ENCODE results near the gene DIP2C.
"Not testable (repeated sequence)": the region's sequence is repeated elsewhere in the genome, so short reads cannot be mapped to it uniquely, and the experiment has no call there.

DIP2C gene

GRCh38 chr10:595473-595872 lies 94.0 kb downstream of the DIP2C start:
- no peak for DNase-seq (ENCODE audit: low read depth)

GRCh38 chr10:594584-595270 lies 94.7 kb downstream of the DIP2C start:
- no peak for DNase-seq (ENCODE audit: low read depth)

DNA sequence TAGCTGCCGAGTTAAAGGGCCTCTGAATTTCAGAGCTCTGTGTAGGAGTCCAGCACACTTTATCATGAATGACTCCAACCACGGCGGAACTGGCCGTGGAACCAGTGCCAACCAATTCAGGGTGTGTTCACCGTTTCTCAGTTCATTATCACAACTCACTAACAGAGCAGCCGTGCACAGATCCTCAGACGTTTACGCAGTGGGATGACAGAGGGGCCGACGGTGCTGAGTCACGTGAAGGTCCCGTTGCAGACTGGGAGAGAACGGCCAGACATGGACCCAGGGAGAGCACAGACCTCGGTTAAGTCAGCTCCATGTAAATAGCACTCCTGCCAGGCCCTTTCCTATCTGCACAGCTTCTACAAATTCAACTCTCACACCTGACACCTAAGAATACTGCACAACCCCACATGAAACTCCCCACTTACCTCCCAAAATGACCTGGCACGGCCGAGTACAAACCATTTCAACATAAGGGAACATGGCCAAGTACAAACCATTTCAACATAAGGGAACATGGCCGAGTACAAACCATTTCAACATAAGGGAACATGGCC lies 95.5 kb downstream of the DIP2C start:
- DNase-seq (ENCODE audit: low read depth), result no peak

DNA sequence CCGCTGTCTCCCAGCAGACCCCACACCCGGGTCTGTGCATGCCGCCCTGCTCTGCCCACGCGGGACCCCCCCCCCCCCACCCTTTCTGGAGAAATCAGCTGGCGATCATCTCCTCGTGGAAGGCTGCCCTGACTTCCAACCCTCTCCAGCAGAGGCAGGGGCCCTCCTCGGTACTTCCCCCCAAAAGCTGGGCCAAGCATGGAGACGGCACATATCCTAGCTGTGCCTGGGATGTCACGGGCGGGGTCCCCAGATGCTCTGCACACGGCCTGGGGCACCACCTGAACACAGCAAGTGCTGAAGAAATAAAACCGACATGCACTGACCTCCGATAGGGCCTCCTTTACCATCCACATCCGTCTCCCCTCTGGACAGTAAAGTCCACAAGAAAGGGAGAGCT lies 96.0 kb downstream of the DIP2C start:
- no peak for DNase-seq (ENCODE audit: low read depth)

GRCh38 chr10:593016-593415 lies 96.5 kb downstream of the DIP2C start:
- DNase-seq (ENCODE audit: low read depth), result no peak

- DNase-seq (ENCODE audit: low read depth), result no peak
Measured at GRCh38 chr10:591646-592045, 97.8 kb downstream of the DIP2C start.

GRCh38 chr10:590721-591120 lies 98.7 kb downstream of the DIP2C start:
- DNase-seq (ENCODE audit: low read depth), result no peak

DNA sequence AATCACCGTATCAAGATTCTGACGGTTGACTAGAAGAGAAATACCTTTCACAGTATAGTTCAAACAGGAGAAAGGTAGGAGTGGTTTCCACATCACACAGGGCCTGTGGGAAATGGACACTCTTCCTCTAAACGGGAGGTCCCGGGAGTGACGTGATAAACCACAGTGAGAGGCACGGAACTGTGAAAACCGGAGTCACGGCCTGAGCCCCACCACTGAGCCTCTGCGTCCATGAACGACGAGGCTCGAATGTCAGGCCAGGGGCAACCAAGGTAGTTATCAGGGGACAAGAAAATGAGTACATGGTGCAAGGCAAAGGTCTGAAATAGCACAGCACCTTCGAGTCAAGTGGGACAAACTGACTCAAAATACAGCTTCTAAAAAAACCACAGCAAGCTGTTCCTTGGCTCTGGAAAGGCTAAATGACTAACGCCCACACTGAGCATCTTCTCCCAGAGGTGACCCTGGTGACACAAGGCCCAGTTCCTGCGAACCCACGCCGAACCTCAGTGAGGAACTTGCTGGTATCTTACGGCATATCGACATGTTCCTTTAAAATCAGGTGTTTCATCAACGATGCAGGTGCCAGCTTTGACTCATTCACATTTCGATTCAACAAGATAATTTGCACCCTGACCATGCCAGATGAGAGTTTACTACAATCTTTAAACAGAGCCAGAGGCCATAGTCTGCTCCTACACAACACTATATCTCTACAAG lies 99.3 kb downstream of the DIP2C start:
- no peak for DNase-seq (ENCODE audit: low read depth)

GRCh38 chr10:588246-589165 lies 101.0 kb downstream of the DIP2C start:
- DNase-seq (ENCODE audit: low read depth), result no peak

DNA sequence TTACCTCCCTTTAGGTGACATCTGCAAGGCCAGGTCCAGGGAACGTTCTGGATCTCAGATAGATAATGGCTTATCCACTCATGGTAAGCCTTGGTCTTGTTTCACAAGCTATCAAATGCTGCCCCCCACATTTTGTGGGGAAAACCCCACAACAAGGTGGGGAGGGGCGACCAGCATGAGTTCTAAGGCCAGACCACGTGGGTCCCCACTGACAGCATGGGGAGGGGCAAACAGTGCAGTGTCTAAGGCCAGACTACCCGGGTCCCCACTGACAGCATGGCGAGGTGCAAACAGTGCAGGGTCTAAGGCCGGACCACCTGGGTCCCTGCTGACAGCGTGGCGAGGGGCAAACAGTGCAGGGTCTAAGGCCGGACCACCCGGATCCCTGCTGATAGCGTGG lies 102.8 kb downstream of the DIP2C start:
- DNase-seq (ENCODE audit: low read depth), result no peak

GRCh38 chr10:586151-586550 lies 103.3 kb downstream of the DIP2C start:
- DNase-seq (ENCODE audit: low read depth), result no peak

DNA sequence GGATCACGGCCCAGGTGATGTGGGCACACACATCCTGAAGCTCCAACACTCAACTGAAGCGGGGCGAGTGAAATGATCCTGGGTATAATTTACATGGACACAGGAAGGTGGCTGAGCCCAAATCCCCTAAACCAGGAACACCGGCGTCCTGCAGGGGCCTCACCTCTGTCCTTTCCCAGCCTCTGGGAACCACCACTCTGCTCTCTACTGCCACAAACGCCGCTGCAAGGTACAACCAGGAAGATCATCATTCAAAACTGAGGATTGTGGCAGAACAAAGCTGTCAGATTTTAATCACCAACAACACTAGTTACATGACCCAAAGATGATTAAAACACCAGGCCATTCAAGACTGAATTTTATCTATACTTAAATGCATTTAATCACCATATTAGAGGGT lies 104.0 kb downstream of the DIP2C start:
- DNase-seq (ENCODE audit: low read depth), result no peak

DNA sequence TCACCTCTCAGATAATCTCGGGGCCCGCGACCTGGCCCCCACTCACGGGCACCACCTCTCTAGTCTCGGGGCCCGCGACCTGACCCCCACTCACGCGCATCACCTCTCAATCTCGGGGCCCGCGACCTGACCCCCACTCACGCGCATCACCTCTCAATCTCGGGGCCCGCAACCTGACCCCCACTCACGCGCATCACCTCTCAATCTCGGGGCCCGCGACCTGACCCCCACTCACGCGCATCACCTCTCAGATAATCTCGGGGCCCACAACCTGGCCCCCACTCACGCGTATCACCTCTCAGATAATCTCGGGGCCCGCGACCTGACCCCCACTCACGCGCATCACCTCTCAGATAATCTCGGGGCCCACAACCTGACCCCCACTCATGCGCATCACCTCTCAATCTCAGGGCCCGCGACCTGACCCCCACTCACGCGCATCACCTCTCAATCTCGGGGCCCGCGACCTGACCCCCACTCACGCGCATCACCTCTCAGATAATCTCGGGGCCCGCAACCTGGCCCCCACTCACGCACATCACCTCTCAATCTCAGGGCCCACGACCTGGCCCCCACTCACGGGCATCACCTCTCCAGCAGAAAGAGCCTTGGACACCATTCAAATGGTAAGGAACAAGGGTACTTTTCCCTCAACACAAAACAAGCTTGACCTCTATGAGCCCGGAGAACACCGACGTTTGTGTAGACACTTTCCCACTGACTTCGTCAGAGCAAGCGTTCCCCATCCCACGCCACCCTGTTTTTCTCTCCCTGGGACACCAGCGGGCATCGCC lies 104.8 kb downstream of the DIP2C start:
- DNase-seq (ENCODE audit: low read depth), result not testable (repeated sequence)

- no peak for DNase-seq (ENCODE audit: low read depth)
Measured at GRCh38 chr10:583433-583832, 106.0 kb downstream of the DIP2C start.

- DNase-seq (ENCODE audit: low read depth), result no peak
Measured at GRCh38 chr10:581776-582330, 107.6 kb downstream of the DIP2C start.

DNA sequence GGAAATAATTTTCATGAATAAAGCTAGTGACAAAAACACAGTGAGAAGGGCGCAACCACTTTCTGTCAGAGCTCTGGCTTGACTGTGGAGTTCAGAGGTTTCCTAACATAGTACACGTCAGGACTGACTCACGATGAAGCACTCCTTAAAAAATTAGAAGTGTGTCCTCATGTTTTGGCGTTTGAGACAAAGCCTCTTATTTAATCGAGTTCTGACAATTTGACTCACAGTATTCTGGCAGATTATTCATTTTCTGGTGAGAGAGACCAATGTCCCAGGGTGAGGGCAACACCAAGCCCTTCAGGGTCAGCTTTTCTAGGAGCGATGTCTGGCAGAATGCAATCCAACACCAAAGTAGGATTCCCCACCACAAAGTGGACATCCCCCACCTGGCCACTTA lies 108.7 kb downstream of the DIP2C start:
- no peak for DNase-seq (ENCODE audit: low read depth)

DNA sequence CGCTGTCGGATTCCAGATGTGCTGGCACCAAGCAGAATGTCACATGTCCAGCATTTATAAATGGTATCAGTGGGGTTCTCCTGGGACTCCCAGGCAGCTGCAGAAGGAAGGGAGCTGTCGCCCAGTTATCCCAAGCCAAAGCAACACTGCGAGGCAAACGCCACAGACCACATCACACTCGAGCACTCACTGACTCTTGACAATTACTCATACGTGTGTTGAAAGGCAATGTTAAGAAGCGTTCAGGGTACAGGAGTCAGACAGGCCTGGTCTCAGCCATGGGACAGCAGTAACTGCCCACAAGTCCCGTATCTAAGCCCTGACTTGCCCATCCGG lies 113.4 kb downstream of the DIP2C start:
- no peak for DNase-seq (ENCODE audit: low read depth)

DNA sequence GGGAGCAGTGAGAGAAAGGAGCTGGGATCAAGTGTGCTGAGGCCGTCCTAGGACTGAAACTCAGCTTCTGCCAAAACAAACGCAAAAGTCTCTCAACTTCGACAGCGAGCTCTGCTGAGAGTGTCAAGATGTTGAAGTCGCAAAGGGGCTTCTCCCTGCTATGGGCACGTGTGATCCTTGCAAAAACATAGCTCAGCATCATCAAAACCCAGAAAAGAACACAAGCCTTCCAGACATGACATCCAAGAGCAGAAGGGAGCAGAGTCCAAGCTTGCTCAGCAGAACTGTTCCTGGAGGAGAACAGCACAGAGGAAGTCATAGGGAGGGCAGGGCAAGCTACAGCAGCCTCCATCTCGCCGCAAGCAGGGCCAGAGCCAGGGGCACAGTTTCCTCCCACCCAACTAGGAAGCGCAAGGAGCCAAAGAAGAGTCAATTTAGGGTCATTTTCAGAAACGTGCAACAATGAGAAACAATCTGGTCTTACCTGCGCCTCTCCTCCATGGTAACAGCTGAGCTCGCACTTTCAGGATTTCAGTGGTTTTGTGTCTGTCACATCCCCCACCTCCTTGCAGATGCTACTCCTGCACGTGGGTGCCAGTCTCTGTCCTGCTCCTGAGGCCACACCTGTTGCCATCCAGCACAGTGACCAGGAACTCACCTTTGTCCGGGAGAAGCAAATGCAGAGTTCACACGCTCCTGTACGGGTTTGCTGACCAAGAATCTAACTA lies 113.9 kb downstream of the DIP2C start:
- DNase-seq (ENCODE audit: low read depth), result no peak

DNA sequence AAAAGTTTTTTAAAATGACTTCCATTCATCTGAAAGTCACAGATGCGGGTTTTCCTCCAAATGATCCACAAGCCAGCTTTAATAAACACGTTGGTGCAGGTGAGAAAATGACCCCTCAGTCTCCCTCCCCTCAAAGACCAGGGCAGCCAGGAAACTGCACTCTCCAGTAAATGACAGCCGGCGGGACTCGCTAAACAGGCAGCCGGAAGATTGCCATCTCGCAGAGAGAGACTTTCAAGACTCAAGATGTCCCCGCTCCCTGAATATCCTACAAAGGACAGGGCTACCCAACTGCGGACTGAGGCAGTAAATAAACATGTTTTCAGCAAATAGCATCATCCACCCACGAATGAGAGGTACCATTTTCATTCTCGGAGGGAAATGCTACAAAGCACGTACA lies 116.8 kb downstream of the DIP2C start:
- no peak for DNase-seq (ENCODE audit: low read depth)

DNA sequence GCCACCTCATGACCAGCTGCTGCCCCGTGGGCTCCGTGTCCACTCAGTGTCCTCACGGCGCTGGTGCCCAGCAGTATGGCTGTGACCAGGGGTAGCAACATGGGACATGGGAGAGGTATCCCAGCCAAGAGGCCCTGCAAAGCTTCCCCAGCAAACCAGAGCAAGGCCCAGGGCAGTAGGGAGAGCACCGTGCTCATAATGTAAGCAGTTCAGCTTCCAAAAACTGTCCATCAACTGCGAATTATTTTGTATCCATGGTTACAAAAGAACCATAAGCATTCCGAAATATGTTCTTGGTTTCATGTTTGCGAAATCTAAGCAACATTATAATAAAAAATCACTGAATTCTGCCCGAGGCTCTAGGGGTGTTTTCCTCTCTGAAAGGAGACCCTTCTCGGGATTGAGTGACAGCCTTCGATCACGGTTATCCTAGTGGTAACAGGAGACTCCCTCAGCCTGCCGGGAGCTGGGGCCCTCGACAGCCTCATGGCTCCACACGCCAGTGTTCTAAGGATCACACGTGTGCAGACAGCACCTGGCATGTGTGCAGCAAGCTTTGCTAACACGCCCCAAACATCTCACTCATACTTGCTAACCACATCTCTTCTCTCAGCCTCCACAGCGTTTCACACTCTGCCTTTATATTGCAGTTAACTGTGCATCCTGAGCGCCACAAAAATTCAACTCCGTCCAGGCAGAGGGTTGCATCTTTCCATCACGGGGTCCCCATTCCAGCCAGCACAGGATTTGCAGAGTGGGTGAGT lies 117.6 kb downstream of the DIP2C start:
- no peak for DNase-seq (ENCODE audit: low read depth)
